Osteocyte (in vitro differentiated cells): ENCODE results near the gene RBBP6. TPM values are rescaled to one million over a fixed set of nuclear protein-coding genes. Genes with fewer than 3 reads are reported as not detected.

ENCODE experiments used
- DNase-seq: peaks from one replicate; pipeline ENCODE4 v3.0.0; 2021; ENCODE audit warnings: mixed read lengths; ENCODE audit not compliant: unreplicated experiment; ENCODE audit errors: extremely low spot score
- H3K27ac Mint-ChIP-seq: one replicate; pipeline ENCODE4 v1.8.0; 2021; ENCODE audit warnings: mild to moderate bottlenecking, mixed read lengths; ENCODE audit not compliant: unreplicated experiment
- H3K27me3 Mint-ChIP-seq: one replicate; pipeline ENCODE4 v1.8.0; 2021; ENCODE audit warnings: mixed read lengths; ENCODE audit not compliant: unreplicated experiment
- H3K36me3 Mint-ChIP-seq: one replicate; pipeline ENCODE4 v1.8.0; 2021; ENCODE audit warnings: mixed read lengths; ENCODE audit not compliant: unreplicated experiment
- H3K4me1 Mint-ChIP-seq: one replicate; pipeline ENCODE4 v1.8.0; 2021; ENCODE audit warnings: mixed read lengths; ENCODE audit not compliant: unreplicated experiment
- H3K4me3 Mint-ChIP-seq: one replicate; pipeline ENCODE4 v1.8.0; 2021; ENCODE audit warnings: mild to moderate bottlenecking, moderate library complexity, mixed read lengths; ENCODE audit not compliant: unreplicated experiment
- H3K9me3 Mint-ChIP-seq: one replicate; pipeline ENCODE4 v1.8.0; 2021; ENCODE audit warnings: mixed read lengths; ENCODE audit not compliant: unreplicated experiment
- CTCF ChIP-seq: fragments of 200-600 bp; sonication (generic); IDR thresholded peaks from 2 replicates; pipeline ENCODE4 v1.5.0; 2021; ENCODE audit warnings: antibody characterized with exemption, mild to moderate bottlenecking, moderate library complexity
- total RNA-seq: library from RNA; stranded (reverse); gene quantifications from 2 replicates; pipeline ENCODE4 v1.2.1, GENCODE V29; 2021

The RBBP6 gene
- total RNA-seq, 1 donor from 2014 or later: 54.6 TPM

GRCh38 chr16:24550295-24550694 lies 10.9 kb downstream of the RBBP6 start:
- H3K4me3 Mint-ChIP-seq: no peak overlapping the region
- H3K4me1 Mint-ChIP-seq: peaks cover 10% of the 10 kb centered on the region
- no peaks in the 10 kb centered on the region for H3K27me3 Mint-ChIP-seq
- no peaks in the 10 kb centered on the region for H3K9me3 Mint-ChIP-seq
- H3K36me3 Mint-ChIP-seq: peaks cover 36% of the 10 kb centered on the region
- no peak for TF ChIP-seq CTCF
- DNase-seq: no peak
- no peak overlapping the region for H3K27ac Mint-ChIP-seq

GRCh38 chr16:24552705-24553246 lies 13.4 kb downstream of the RBBP6 start:
- Mint-ChIP-seq H3K4me3 (no peak overlapping the region), H3K9me3 (no peaks in the 10 kb centered on the region), H3K27ac (no peak overlapping the region), H3K4me1 (peaks cover 5% of the 10 kb centered on the region), H3K27me3 (no peaks in the 10 kb centered on the region), H3K36me3 (peaks cover 45% of the 10 kb centered on the region)
- DNase-seq: no peak
- TF ChIP-seq CTCF: no peak

GRCh38 chr16:24553983-24554382 lies 14.6 kb downstream of the RBBP6 start:
- no peaks in the 10 kb centered on the region for H3K9me3 Mint-ChIP-seq
- H3K27ac Mint-ChIP-seq: no peak overlapping the region
- peaks cover 47% of the 10 kb centered on the region for H3K36me3 Mint-ChIP-seq
- no peak overlapping the region for H3K4me3 Mint-ChIP-seq
- no peak for TF ChIP-seq CTCF
- peaks cover 5% of the 10 kb centered on the region for H3K4me1 Mint-ChIP-seq
- no peaks in the 10 kb centered on the region for H3K27me3 Mint-ChIP-seq
- no peak for DNase-seq

- TF ChIP-seq CTCF: no peak
- Mint-ChIP-seq H3K4me1 (peaks cover 4% of the 10 kb centered on the region), H3K9me3 (no peaks in the 10 kb centered on the region), H3K4me3 (no peak overlapping the region), H3K27ac (no peak overlapping the region), H3K27me3 (no peaks in the 10 kb centered on the region), H3K36me3 (peaks cover 42% of the 10 kb centered on the region)
- DNase-seq: no peak
Measured at GRCh38 chr16:24555346-24555872, 16.0 kb downstream of the RBBP6 start.

- no peak overlapping the region for H3K4me3 Mint-ChIP-seq
- H3K27ac Mint-ChIP-seq: no peak overlapping the region
- TF ChIP-seq CTCF: no peak
- no peaks in the 10 kb centered on the region for H3K9me3 Mint-ChIP-seq
- no peaks in the 10 kb centered on the region for H3K4me1 Mint-ChIP-seq
- H3K27me3 Mint-ChIP-seq: no peaks in the 10 kb centered on the region
- peaks cover 59% of the 10 kb centered on the region for H3K36me3 Mint-ChIP-seq
- DNase-seq: no peak
Measured at GRCh38 chr16:24562811-24563210, 23.4 kb downstream of the RBBP6 start.
